Naive thymus-derived CD4-positive, alpha-beta T cell (primary cell): Measurements from ENCODE around the gene TERF2IP. TPM values are rescaled to one million over a fixed set of nuclear protein-coding genes. Genes with fewer than 3 reads are reported as not detected.

Experiments used
- ATAC-seq: fragments of 150-1000 bp; cut with Tn5 transposase; 2 replicates; pipeline ENCODE4 v1.10.0; 2021; ENCODE audit warnings: mild to moderate bottlenecking, moderate library complexity
- CTCF ChIA-PET: fragments of 350-600 bp; sonication (Branson Sonifier 250); formaldehyde crosslinking; loops from one replicate; lab custom pipeline; 2021; ENCODE audit warnings: antibody characterized with exemption; lab: Charles Lee
- POLR2A ChIA-PET: fragments of 350-600 bp; sonication (Branson Sonifier 250); formaldehyde crosslinking; loops from one replicate; lab custom pipeline; 2021; ENCODE audit warnings: antibody characterized with exemption, inconsistent platforms; lab: Charles Lee
- DNase-seq, 9 donors: peaks; one replicate each; pipeline versions ENCODE4 v3.0.0 to v3.0.0-alpha.2; 2020 to 2022; ENCODE audit warnings: mixed read lengths in 1 of 9
- H3K27ac ChIP-seq: one replicate; pipeline ENCODE4 v1.7.0; 2013; ENCODE audit warnings: mild to moderate bottlenecking, low read depth, low read length, moderate library complexity
- H3K27me3 ChIP-seq, 2 donors: one replicate each; pipeline ENCODE4 v1.7.0; 2013; ENCODE audit warnings: low read length in 2 of 2, mild to moderate bottlenecking in 2 of 2, moderate library complexity in 2 of 2; ENCODE audit not compliant: control insufficient read depth in 2 of 2, insufficient read depth in 2 of 2
- H3K36me3 ChIP-seq, 3 experiments: 1 replicate in 2 of 3; 2 replicates in 1 of 3; pipeline ENCODE4 v1.7.0; 2013; ENCODE audit warnings: low read length in 3 of 3, mild to moderate bottlenecking in 3 of 3, moderate library complexity in 1 of 3; ENCODE audit not compliant: insufficient read depth in 3 of 3, control insufficient read depth in 2 of 3
- H3K4me1 ChIP-seq, 2 donors: one replicate each; pipeline ENCODE4 v1.7.0; 2013; ENCODE audit warnings: low read length in 2 of 2, mild to moderate bottlenecking in 2 of 2, moderate library complexity in 1 of 2; ENCODE audit not compliant: control insufficient read depth in 2 of 2, insufficient read depth in 2 of 2
- H3K4me3 ChIP-seq: 2 replicates; pipeline ENCODE4 v1.7.0; 2013; ENCODE audit warnings: mild to moderate bottlenecking, low read length
- H3K9me3 ChIP-seq, 3 experiments: 1 replicate in 2 of 3; 2 replicates in 1 of 3; pipeline ENCODE4 v1.7.0; 2013; ENCODE audit warnings: low read length in 3 of 3; ENCODE audit not compliant: control insufficient read depth in 2 of 3
- H3K27ac Mint-ChIP-seq, 9 donors: one replicate each; pipeline ENCODE4 v1.8.0; 2020 to 2022; ENCODE audit warnings: mixed read lengths in 9 of 9, mild to moderate bottlenecking in 8 of 9, moderate library complexity in 5 of 9, inconsistent platforms in 2 of 9
- H3K27me3 Mint-ChIP-seq, 5 donors: one replicate each; pipeline ENCODE4 v1.8.0; 2021 to 2022; ENCODE audit warnings: mixed read lengths in 5 of 5, mild to moderate bottlenecking in 1 of 5
- H3K36me3 Mint-ChIP-seq, 5 donors: one replicate each; pipeline ENCODE4 v1.8.0; 2020 to 2022; ENCODE audit warnings: mixed read lengths in 5 of 5, mild to moderate bottlenecking in 3 of 5, inconsistent platforms in 1 of 5
- H3K4me1 Mint-ChIP-seq, 7 donors: one replicate each; pipeline ENCODE4 v1.8.0; 2020 to 2022; ENCODE audit warnings: mixed read lengths in 7 of 7, mild to moderate bottlenecking in 3 of 7, inconsistent platforms in 1 of 7
- H3K4me3 Mint-ChIP-seq, 10 donors: one replicate each; pipeline ENCODE4 v1.8.0; 2020 to 2022; ENCODE audit warnings: mild to moderate bottlenecking in 10 of 10, mixed read lengths in 10 of 10, moderate library complexity in 6 of 10, inconsistent platforms in 2 of 10
- H3K9me3 Mint-ChIP-seq, 11 donors: one replicate each; pipeline ENCODE4 v1.8.0; 2020 to 2022; ENCODE audit warnings: mixed read lengths in 11 of 11, mild to moderate bottlenecking in 4 of 11, inconsistent platforms in 1 of 11, moderate library complexity in 1 of 11
- intact Hi-C, 2 donors: fragments of 100-400 bp; cut with micrococcal nuclease; formaldehyde crosslinking; loops; one replicate each; pipeline ENCODE4 v1.15.1; 2023
- polyA plus RNA-seq, 2 donors: library from polyadenylated mRNA; unstranded; fragments of 300-500 nt; fragmentation: Illumina TruSeq; gene quantifications; one replicate each; pipeline ENCODE4 v1.2.3, GENCODE V29; 2021
- total RNA-seq, 6 experiments: library from RNA in 5 of 6; stranded (reverse) in 5 of 6; gene quantifications; 1 replicate in 5 of 6; 2 replicates in 1 of 6; pipeline ENCODE4 v1.2.3 and lab custom pipeline; 2021 to 2026

TERF2IP gene
- total and polyA plus RNA-seq, 7 experiments from 2014 or later, result 70.8 to 168 (median 90.2) TPM

DNA sequence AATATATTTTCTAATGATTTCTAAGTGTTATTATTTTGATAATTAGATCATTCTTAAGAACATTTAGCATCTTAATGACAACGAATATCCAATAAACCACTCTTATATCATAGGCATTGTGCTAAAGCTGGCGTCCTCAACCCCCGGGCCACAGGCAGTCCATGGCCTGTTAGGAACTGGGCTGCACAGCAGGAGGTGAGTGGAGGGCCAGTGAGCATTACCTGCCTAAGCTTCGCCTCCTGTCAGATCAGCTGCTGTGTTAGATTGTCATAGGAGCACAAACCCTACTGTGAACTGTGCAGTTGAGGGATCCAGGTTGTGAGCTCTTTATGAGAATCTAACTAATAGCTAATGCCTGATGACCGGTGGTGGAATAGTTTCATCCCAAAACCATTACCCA lies 50.0 kb downstream of the TERF2IP start:
- ChIA-PET POLR2A (no interaction called here), CTCF (no interaction called here)
- H3K9me3 Mint-ChIP-seq, result no peaks in the 10 kb centered on the region
- H3K27ac Mint-ChIP-seq, result no peak overlapping the region
- ATAC-seq (no peak), DNase-seq (no peak)
- Histone ChIP-seq H3K4me3 (no peak overlapping the region), H3K27me3 (no peaks in the 10 kb centered on the region), H3K27ac (no peak overlapping the region), H3K9me3 (no peaks in the 10 kb centered on the region), H3K36me3 (no peaks in the 10 kb centered on the region), H3K4me1 (no peaks in the 10 kb centered on the region)
- no peaks in the 10 kb centered on the region for H3K27me3 Mint-ChIP-seq
- peaks cover 0 to 5% (median 0%) of the 10 kb centered on the region in 7 donors for H3K4me1 Mint-ChIP-seq
- H3K4me3 Mint-ChIP-seq, result no peak overlapping the region
- intact Hi-C loops, result no loop called here
- no peaks in the 10 kb centered on the region for H3K36me3 Mint-ChIP-seq

- CTCF ChIA-PET, result no interaction called here
- Mint-ChIP-seq H3K27ac (no peak within 1 kb of the TSS), H3K4me3 (no peak within 1 kb of the TSS)
Measured at GRCh38 chr16:75701361-75701760, 53.8 kb downstream of the TERF2IP start, which contains the start of gene DUXB. TSS of gene DUXB (minus strand) at chr16:75701461. CDS start at chr16:75701418, 43 bp downstream.

GRCh38 chr16:75702242-75702641 lies 54.7 kb downstream of the TERF2IP start:
- H3K27ac ChIP-seq, result no peak overlapping the region
- no peak overlapping the region for H3K27ac Mint-ChIP-seq
- no peaks in the 10 kb centered on the region for H3K36me3 ChIP-seq
- no peak for ATAC-seq
- H3K27me3 ChIP-seq, result no peaks in the 10 kb centered on the region
- H3K4me3 ChIP-seq, result no peak overlapping the region
- H3K9me3 ChIP-seq, result no peaks in the 10 kb centered on the region
- no peak overlapping the region for H3K4me3 Mint-ChIP-seq
- CTCF ChIA-PET, result interaction anchor here (0.6 kb wide), 1 partner anchor 70 kb away, joined by 4 read pairs; no protein-coding TSS in a partner anchor
- peaks cover 0 to 4% (median 0%) of the 10 kb centered on the region in 11 donors for H3K9me3 Mint-ChIP-seq
- no peaks in the 10 kb centered on the region for H3K4me1 ChIP-seq
- peaks cover 0 to 12% (median 6%) of the 10 kb centered on the region in 5 donors for H3K27me3 Mint-ChIP-seq
- peaks cover 0 to 5% (median 0%) of the 10 kb centered on the region in 5 donors for H3K36me3 Mint-ChIP-seq
- POLR2A ChIA-PET, result no interaction called here
- intact Hi-C loops, result no loop called here
- no peak for DNase-seq
- H3K4me1 Mint-ChIP-seq, result no peaks in the 10 kb centered on the region

More at GRCh38 chr16:75701361-75701760, 53.8 kb downstream of the TERF2IP start, which contains the start of gene DUXB:
- ATAC-seq (no peak), DNase-seq (no peak)
- Mint-ChIP-seq H3K4me1 (no peaks in the 10 kb centered on the region), H3K36me3 (peaks cover 0 to 5% (median 0%) of the 10 kb centered on the region in 5 donors), H3K27me3 (peaks cover 0 to 5% (median 4%) of the 10 kb centered on the region in 5 donors), H3K9me3 (peaks cover 0 to 4% (median 0%) of the 10 kb centered on the region in 11 donors)
- Histone ChIP-seq H3K27ac (no peak within 1 kb of the TSS), H3K36me3 (no peaks in the 10 kb centered on the region), H3K4me1 (no peaks in the 10 kb centered on the region), H3K9me3 (no peaks in the 10 kb centered on the region), H3K27me3 (no peaks in the 10 kb centered on the region), H3K4me3 (no peak within 1 kb of the TSS)
- intact Hi-C loops, result no loop called here
- POLR2A ChIA-PET, result no interaction called here

GRCh38 chr16:75703306-75703705 lies 55.7 kb downstream of the TERF2IP start:
- Mint-ChIP-seq H3K36me3 (peaks cover 0 to 5% (median 0%) of the 10 kb centered on the region in 5 donors), H3K27me3 (peaks cover 0 to 13% (median 7%) of the 10 kb centered on the region in 5 donors)
- intact Hi-C loops, result no loop called here

More at GRCh38 chr16:75703306-75703705, 55.7 kb downstream of the TERF2IP start:
- no peak for DNase-seq
- peak overlapping the region in 1 of 9 donors; percentile 72 for H3K27ac Mint-ChIP-seq
- Histone ChIP-seq H3K4me1 (no peaks in the 10 kb centered on the region), H3K4me3 (no peak overlapping the region), H3K27me3 (no peaks in the 10 kb centered on the region), H3K27ac (no peak overlapping the region), H3K9me3 (no peaks in the 10 kb centered on the region), H3K36me3 (no peaks in the 10 kb centered on the region)
- H3K9me3 Mint-ChIP-seq, result peaks cover 0 to 4% (median 0%) of the 10 kb centered on the region in 11 donors
- H3K4me3 Mint-ChIP-seq, result no peak overlapping the region
- POLR2A ChIA-PET, result no interaction called here
- no peak for ATAC-seq
- CTCF ChIA-PET, result no interaction called here
- no peaks in the 10 kb centered on the region for H3K4me1 Mint-ChIP-seq

Other genes with a start within 250 kb of the TERF2IP start
- gene CFDP1, start 214.3 kb upstream of the TERF2IP start, total RNA-seq, result 10 to 100 TPM; 34.9 to 41.4 (median 39.4) TPM
- 10 to 100 TPM; 36.6 to 42.1 TPM for gene CFDP1, start 214.3 kb upstream of the TERF2IP start, polyA plus RNA-seq
- 10 to 100 TPM; 31.0 to 50.9 (median 46.6) TPM for gene TMEM170A, start 183.1 kb upstream of the TERF2IP start, total RNA-seq
- gene TMEM170A, start 183.1 kb upstream of the TERF2IP start, polyA plus RNA-seq, result 10 to 100 TPM; 33.4 to 34.7 TPM
- under 1 TPM in 3 of 5 experiments, not detected in 2; 0.05 to 0.14 (median 0.11) TPM for gene CHST6, start 152.3 kb upstream of the TERF2IP start, total RNA-seq
- not detected for gene CHST6, start 152.3 kb upstream of the TERF2IP start, polyA plus RNA-seq
- not detected for gene CHST5, start 111.7 kb upstream of the TERF2IP start, total RNA-seq
- not detected for gene CHST5, start 111.7 kb upstream of the TERF2IP start, polyA plus RNA-seq
- 1 to 10 TPM; 1.5 to 3.9 (median 3.4) TPM for gene TMEM231, start 91.5 kb upstream of the TERF2IP start, total RNA-seq
- 1 to 10 TPM; 1.3 to 2.4 TPM for gene TMEM231, start 91.5 kb upstream of the TERF2IP start, polyA plus RNA-seq
- 10 to 100 TPM; 57.9 to 81.2 (median 75.6) TPM for gene GABARAPL2, start 81.4 kb upstream of the TERF2IP start, total RNA-seq
- 100 to 1,000 TPM; 187 to 293 TPM for gene GABARAPL2, start 81.4 kb upstream of the TERF2IP start, polyA plus RNA-seq
- gene ADAT1, start 24.5 kb upstream of the TERF2IP start, total RNA-seq, result 10 to 100 TPM; 41.3 to 69.4 (median 63.6) TPM
- gene ADAT1, start 24.5 kb upstream of the TERF2IP start, polyA plus RNA-seq, result 10 to 100 TPM; 35.6 to 36.1 TPM
- 100 to 1,000 TPM; 118 to 216 (median 123) TPM for gene KARS1, start 108 bp upstream of the TERF2IP start, total RNA-seq
- gene KARS1, start 108 bp upstream of the TERF2IP start, polyA plus RNA-seq, result 100 to 1,000 TPM; 208 to 216 TPM
- gene CPHXL2, start 29.2 kb downstream of the TERF2IP start, total RNA-seq, result not detected
- not detected for gene CPHXL2, start 29.2 kb downstream of the TERF2IP start, polyA plus RNA-seq
- not detected for gene DUXB, start 53.7 kb downstream of the TERF2IP start, total RNA-seq
- not detected for gene DUXB, start 53.7 kb downstream of the TERF2IP start, polyA plus RNA-seq
- not detected for gene CPHXL, start 78.7 kb downstream of the TERF2IP start, total RNA-seq
- gene CPHXL, start 78.7 kb downstream of the TERF2IP start, polyA plus RNA-seq, result not detected